ENCODE data around the gene RAB40B. TPM values are rescaled to one million over a fixed set of nuclear protein-coding genes. Genes with fewer than 3 reads are reported as not detected.
"Not testable (repeated sequence)": the region's sequence is repeated elsewhere in the genome, so short reads cannot be mapped to it uniquely, and the experiment has no call there.

The RAB40B gene
- total RNA-seq, 4 donors from 2014 or later = 10.4 to 25.5 (median 19.2) TPM

DNA sequence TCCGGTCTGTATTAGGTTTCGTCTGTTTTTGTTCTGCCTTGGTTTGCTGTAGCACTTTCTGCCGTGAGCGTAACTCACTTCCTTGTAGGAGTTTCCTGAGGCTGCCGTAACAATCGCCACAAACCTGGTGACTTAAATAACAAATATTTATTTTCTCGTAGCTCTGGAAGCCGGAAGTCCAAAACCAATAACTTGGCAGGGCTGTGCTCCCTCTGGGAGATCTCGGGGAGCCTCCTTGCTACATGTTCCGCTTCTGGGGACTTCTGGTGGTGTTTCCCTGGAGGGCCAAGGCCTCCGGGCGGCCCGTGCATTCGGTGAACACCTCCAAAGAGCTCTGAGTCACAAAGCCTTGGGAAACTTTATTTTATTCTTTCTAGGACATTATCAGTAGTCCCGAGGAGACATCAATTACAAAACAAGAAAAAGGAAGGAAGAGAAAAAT lies 43.4 kb downstream of the RAB40B start:
- ATAC-seq = no peak
- H3K4me1 ChIP-seq = no peaks in the 10 kb centered on the region
- H3K9me3 ChIP-seq = no peaks in the 10 kb centered on the region
- peaks cover 0 to 58% of the 10 kb centered on the region in 2 donors for H3K36me3 ChIP-seq
- WGBS, 2 donors (ENCODE audit: low coverage in 1 of 2) = 68 to 84% methylated on average over 7 to 14 of the region's 15 CpGs
- peak overlapping the region in 1 of 4 donors; percentile 37 for H3K27ac ChIP-seq
- H3K4me3 ChIP-seq = no peak overlapping the region
- no peaks in the 10 kb centered on the region for H3K27me3 ChIP-seq
- no peak for TF ChIP-seq POLR2A (IDR thresholded peaks at IDR 0.05)
- TF ChIP-seq EP300 (IDR thresholded peaks at IDR 0.05) = no peak
- TF ChIP-seq, protein P1, sequence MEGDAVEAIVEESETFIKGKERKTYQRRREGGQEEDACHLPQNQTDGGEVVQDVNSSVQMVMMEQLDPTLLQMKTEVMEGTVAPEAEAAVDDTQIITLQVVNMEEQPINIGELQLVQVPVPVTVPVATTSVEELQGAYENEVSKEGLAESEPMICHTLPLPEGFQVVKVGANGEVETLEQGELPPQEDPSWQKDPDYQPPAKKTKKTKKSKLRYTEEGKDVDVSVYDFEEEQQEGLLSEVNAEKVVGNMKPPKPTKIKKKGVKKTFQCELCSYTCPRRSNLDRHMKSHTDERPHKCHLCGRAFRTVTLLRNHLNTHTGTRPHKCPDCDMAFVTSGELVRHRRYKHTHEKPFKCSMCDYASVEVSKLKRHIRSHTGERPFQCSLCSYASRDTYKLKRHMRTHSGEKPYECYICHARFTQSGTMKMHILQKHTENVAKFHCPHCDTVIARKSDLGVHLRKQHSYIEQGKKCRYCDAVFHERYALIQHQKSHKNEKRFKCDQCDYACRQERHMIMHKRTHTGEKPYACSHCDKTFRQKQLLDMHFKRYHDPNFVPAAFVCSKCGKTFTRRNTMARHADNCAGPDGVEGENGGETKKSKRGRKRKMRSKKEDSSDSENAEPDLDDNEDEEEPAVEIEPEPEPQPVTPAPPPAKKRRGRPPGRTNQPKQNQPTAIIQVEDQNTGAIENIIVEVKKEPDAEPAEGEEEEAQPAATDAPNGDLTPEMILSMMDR (IDR thresholded peaks at IDR 0.05) = no peak
- TF ChIP-seq POLR2AphosphoS5 (IDR thresholded peaks at IDR 0.05) = no peak

DNA sequence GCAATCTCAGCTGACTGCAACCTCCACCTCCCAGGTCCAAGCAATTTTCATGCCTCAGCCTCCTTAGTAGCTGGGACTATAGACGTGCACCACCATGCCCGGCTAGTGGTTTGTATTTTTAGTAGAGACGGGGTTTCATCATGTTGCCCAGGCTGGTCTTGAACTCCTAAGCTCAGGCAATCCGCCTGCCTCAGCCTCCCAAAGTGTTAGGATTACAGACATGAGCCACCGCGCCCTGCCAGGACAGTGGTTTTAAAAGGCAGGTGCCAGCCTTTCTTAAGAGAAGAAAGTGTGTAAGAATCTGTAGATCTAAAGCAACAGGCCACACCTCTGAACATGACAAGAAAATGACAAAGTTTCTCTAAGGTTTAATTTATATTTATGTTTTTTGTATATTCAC lies 43.9 kb downstream of the RAB40B start:
- not testable (repeated sequence) for H3K27me3 ChIP-seq, H3K4me3 ChIP-seq, H3K4me1 ChIP-seq, ATAC-seq, H3K9me3 ChIP-seq
- H3K36me3 ChIP-seq = peaks cover 0 to 53% of the 10 kb centered on the region in 2 donors
- WGBS, 2 donors (ENCODE audit: low coverage in 1 of 2) = 66 to 100% methylated on average over 2 to 4 of the region's 6 CpGs
- H3K27ac ChIP-seq = peak overlapping the region in 1 of 4 donors; percentile 37

DNA sequence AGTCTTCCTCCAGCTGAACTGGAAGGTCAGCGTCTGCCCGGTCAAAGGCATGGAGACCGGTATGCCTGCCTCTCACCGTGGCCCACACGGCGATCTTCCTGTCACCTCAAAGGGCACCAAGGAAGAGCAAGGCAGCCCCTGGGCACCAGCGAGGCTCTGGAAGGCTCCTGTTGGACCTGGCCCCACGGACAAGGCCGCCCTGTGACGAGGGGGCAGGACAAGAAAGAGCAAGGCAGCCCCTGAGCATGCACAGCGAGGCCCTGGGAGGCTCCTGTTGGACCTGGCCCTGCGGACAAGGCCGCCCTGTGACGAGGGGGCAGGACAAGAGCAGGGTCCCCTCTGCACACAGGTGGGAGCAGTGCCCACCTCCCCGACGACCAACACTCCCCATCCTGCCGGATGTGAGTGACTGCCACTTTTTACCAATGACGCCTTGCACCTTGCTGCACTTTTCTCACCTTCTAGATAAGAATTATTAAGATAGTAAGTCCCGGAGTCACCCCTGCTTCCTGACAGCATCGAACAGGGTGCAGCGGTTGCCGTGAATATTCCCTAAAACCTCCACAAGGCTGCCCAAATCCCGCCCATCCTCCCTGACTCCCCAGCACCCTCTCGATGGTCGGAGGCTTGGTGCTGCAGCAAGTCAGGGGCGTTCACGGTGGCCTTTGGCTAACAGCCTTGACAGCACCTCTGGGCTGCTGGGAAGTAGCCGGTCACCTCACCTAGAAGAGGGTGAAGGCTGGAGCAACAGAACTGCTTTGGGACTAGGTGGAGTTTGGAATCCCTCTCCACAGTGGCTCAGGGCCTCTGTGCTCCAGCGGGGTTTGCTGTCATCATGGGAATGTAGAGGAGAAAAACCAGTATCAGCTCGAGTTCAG lies 44.6 kb downstream of the RAB40B start:
- Histone ChIP-seq H3K27ac (no peak overlapping the region), H3K27me3 (no peaks in the 10 kb centered on the region), H3K9me3 (no peaks in the 10 kb centered on the region), H3K4me3 (no peak overlapping the region), H3K36me3 (peaks cover 0 to 46% of the 10 kb centered on the region in 2 donors), H3K4me1 (peaks cover 0 to 8% (median 0%) of the 10 kb centered on the region in 3 donors)
- ATAC-seq = no peak
- TF ChIP-seq, protein P1 (IDR thresholded peaks at IDR 0.05) = no peak
- no peak for TF ChIP-seq EP300 (IDR thresholded peaks at IDR 0.05)
- TF ChIP-seq POLR2AphosphoS5 (IDR thresholded peaks at IDR 0.05) = no peak
- 83% methylated on average over 5 to 8 of the region's 30 CpGs for WGBS, 2 donors (ENCODE audit: low coverage in 1 of 2)

DNA sequence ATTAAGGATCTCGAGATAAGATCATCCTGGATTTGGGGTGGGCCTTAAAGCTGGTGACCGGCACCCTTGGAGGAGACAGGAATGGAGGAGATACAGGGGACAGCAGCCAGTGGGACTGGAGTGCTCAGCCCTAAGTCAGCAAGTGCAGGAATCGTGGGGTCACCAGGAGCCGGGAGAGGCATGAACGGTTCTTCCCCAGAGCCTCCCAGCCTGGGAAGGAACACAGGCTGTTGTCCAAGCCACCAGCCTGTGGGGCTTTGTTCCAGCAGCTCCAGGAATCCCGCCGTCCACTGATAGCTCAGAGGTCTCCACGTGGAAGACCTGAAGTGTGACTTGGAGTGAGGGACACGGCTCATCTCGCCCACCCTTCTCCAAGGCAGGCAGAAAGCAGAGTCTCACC lies 47.8 kb downstream of the RAB40B start:
- H3K9me3 ChIP-seq = no peaks in the 10 kb centered on the region
- no peak overlapping the region for H3K27ac ChIP-seq
- H3K27me3 ChIP-seq = no peaks in the 10 kb centered on the region
- H3K4me3 ChIP-seq = no peak overlapping the region
- 73 to 88% methylated on average over 4 to 6 of the region's 10 CpGs for WGBS, 2 donors (ENCODE audit: low coverage in 1 of 2)
- TF ChIP-seq POLR2A (IDR thresholded peaks at IDR 0.05) = no peak
- TF ChIP-seq EP300 (IDR thresholded peaks at IDR 0.05) = no peak
- no peak for TF ChIP-seq POLR2AphosphoS5 (IDR thresholded peaks at IDR 0.05)
- ATAC-seq = no peak
- H3K4me1 ChIP-seq = peaks cover 4 to 30% (median 12%) of the 10 kb centered on the region in 3 donors
- peaks cover 0 to 14% of the 10 kb centered on the region in 2 donors for H3K36me3 ChIP-seq

DNA sequence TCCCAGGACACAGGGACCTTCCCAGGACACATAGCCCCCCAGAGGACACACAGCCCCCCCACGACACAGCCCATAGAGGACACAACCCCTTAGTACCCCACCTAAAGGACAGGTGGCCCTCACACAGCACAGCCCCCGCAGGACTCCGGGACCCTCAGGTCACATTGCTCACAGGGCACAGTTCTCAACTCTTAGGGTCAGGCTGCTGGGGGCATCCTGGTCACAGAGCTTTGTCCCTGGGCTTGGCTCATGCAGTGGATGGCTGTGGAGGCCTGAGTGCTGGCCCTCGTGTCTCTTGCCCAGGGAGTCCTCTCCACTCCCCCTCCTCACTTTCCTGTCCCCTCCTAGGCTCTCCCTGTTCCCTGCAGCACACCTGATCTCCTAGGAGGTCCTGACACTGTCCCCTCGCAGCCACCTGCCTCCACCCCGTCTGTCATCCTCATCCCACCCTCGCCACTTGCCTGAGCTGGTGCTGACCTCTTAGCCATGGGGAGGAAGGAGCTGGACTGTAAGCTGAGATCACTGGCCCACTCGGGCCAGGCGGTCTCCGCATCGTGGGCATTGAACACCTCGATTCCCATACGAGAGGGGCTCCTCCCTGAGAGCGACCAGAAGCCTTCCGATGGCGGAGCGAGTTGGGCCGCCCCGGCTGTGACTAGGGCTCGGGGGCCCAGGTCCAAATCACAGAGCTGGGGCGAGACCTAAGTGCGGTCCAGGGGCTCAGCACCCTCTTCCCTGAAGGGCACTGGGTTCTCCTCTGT lies 48.8 kb downstream of the RAB40B start:
- peak overlapping the region in 3 of 4 donors; percentile 84 to 100 (median 100) for H3K27ac ChIP-seq
- 71 to 83% methylated on average over 4 of the region's 22 CpGs for WGBS, 2 donors (ENCODE audit: low coverage in 1 of 2)
- no peak for ATAC-seq
- H3K36me3 ChIP-seq = peaks cover 0 to 6% of the 10 kb centered on the region in 2 donors
- no peak overlapping the region for H3K4me3 ChIP-seq
- no peaks in the 10 kb centered on the region for H3K27me3 ChIP-seq
- no peaks in the 10 kb centered on the region for H3K9me3 ChIP-seq
- TF ChIP-seq POLR2A (IDR thresholded peaks at IDR 0.05) (no peak), POLR2AphosphoS5 (IDR thresholded peaks at IDR 0.05) (no peak), EP300 (IDR thresholded peaks at IDR 0.05) (no peak)
- TF ChIP-seq, protein P1 (IDR thresholded peaks at IDR 0.05) = no peak
- H3K4me1 ChIP-seq = peaks cover 4 to 40% (median 12%) of the 10 kb centered on the region in 3 donors
